Caki2 (cell line): ENCODE measurements around the gene ORM2. TPM values are rescaled to one million over a fixed set of nuclear protein-coding genes. Genes with fewer than 3 reads are reported as not detected.
"Not testable (repeated sequence)": the region's sequence is repeated elsewhere in the genome, so short reads cannot be mapped to it uniquely, and the experiment has no call there.

Experiments
- DNase-seq: peaks from one replicate; pipeline ENCODE4 v3.0.0-alpha.2; 2015; ENCODE audit warnings: low read depth
- in situ Hi-C: cut with HindIII; loops from 2 replicates; pipeline ENCODE4 v1.10.0; 2016; ENCODE audit warnings: low sequenced_read_pairs, low pct_unique_long_range_greater_than_20kb, mixed read lengths
- total RNA-seq: library from RNA; depleted of rRNA; stranded (reverse); fragments of >200 nt; shearing (Covaris generic); gene quantifications from 2 replicates; pipeline ENCODE4 v1.2.3, GENCODE V29; 2014; ENCODE audit warnings: low replicate concordance

The ORM2 gene
- total RNA-seq, 1 experiment from 2014 or later, result not detected

- in situ Hi-C loops, result no loop called here
- no peak for DNase-seq
These were observed 18.9 kb upstream of the ORM2 start for GRCh38 chr9:114310471-114311450.

- in situ Hi-C loops, result no loop called here
- DNase-seq, result no peak
These were observed 17.8 kb upstream of the ORM2 start for GRCh38 chr9:114311571-114312512.

- DNase-seq, result no peak
- in situ Hi-C loops, result no loop called here
These were observed 17.2 kb upstream of the ORM2 start for GRCh38 chr9:114312513-114312875.

- DNase-seq, result no peak
- in situ Hi-C loops, result no loop called here
These were observed 16.5 kb upstream of the ORM2 start for GRCh38 chr9:114313186-114313585.

- in situ Hi-C loops, result no loop called here
- DNase-seq, result no peak
These were observed 15.3 kb upstream of the ORM2 start for GRCh38 chr9:114314256-114314867.

- in situ Hi-C loops, result no loop called here
- DNase-seq, result no peak
These were observed 14.6 kb upstream of the ORM2 start for GRCh38 chr9:114314881-114315722.

- in situ Hi-C loops, result no loop called here
These were observed 13.8 kb upstream of the ORM2 start for GRCh38 chr9:114315723-114316363.

GRCh38 chr9:114316605-114317230 is 13.0 kb upstream of the ORM2 start:
- DNase-seq, result no peak
- in situ Hi-C loops, result no loop called here

More at GRCh38 chr9:114315723-114316363, 13.8 kb upstream of the ORM2 start:
- no peak for DNase-seq

- DNase-seq, result no peak
- in situ Hi-C loops, result no loop called here
These were observed 11.9 kb upstream of the ORM2 start for GRCh38 chr9:114317665-114318357.

GRCh38 chr9:114318416-114318815 is 11.3 kb upstream of the ORM2 start:
- in situ Hi-C loops, result no loop called here
- no peak for DNase-seq

- in situ Hi-C loops, result no loop called here
- no peak for DNase-seq
These were observed 10.5 kb upstream of the ORM2 start for GRCh38 chr9:114319147-114319546.

GRCh38 chr9:114320710-114321109 is 9.0 kb upstream of the ORM2 start:
- in situ Hi-C loops, DNase-seq: not testable (repeated sequence)

GRCh38 chr9:114321759-114322158 is 7.9 kb upstream of the ORM2 start:
- in situ Hi-C loops, result no loop called here
- DNase-seq, result no peak

- in situ Hi-C loops, DNase-seq: not testable (repeated sequence)
These were observed 7.4 kb upstream of the ORM2 start for GRCh38 chr9:114322160-114322818.

GRCh38 chr9:114322831-114323531 is 6.7 kb upstream of the ORM2 start, which contains the start of gene ORM1:
Gene ORM1, plus strand, starts transcription at chr9:114323098. Its CDS starts 36 bp downstream, at chr9:114323134.
- in situ Hi-C loops, DNase-seq: not testable (repeated sequence)
